Vagina (tissue), 2 donors: ENCODE data around the gene SLC44A1. TPM values are rescaled to one million over a fixed set of nuclear protein-coding genes. Genes with fewer than 3 reads are reported as not detected.

Source experiments
- DNase-seq, 2 donors: peaks; one replicate each; pipeline ENCODE4 v3.0.0-alpha.2; 2017; ENCODE audit errors: extremely low spot score in 2 of 2
- H3K27ac ChIP-seq: fragments of 200-600 bp; sonication (generic); one replicate; pipeline ENCODE4 v1.5.1; 2019
- H3K27me3 ChIP-seq: fragments of 200-600 bp; sonication (generic); one replicate; pipeline ENCODE4 v1.5.1; 2019
- H3K36me3 ChIP-seq, 2 donors: fragments of 200-600 bp; sonication (generic); one replicate each; pipeline ENCODE4 v1.5.1; 2017 to 2019
- H3K4me1 ChIP-seq: fragments of 200-600 bp; sonication (generic); one replicate; pipeline ENCODE4 v1.5.1; 2019
- H3K4me3 ChIP-seq, 2 donors: fragments of 200-600 bp; sonication (generic); 1 replicate in 1 of 2; 2 replicates in 1 of 2; pipeline ENCODE4 v1.5.1; 2016 to 2019
- H3K9me3 ChIP-seq: fragments of 200-600 bp; sonication (generic); one replicate; pipeline ENCODE4 v1.5.1; 2019
- CTCF ChIP-seq, 3 experiments: fragments of 450-650 bp in 2 of 3; fragments of 200-600 bp in 1 of 3; sonication (generic) in 1 of 3; IDR thresholded peaks; one replicate each; pipeline ENCODE4 v1.5.1; 2017 to 2019; ENCODE audit warnings: antibody characterized with exemption in 3 of 3, mild to moderate bottlenecking in 2 of 3, moderate library complexity in 2 of 3
- POLR2A ChIP-seq, 2 donors: fragments of 450-650 bp; IDR thresholded peaks; one replicate each; pipeline ENCODE4 v1.6.1; 2017; ENCODE audit warnings: antibody characterized with exemption in 2 of 2, mild to moderate bottlenecking in 2 of 2, moderate library complexity in 2 of 2
- POLR2AphosphoS5 ChIP-seq, 2 donors: sonication (generic); formaldehyde crosslinking; IDR thresholded peaks; one replicate each; pipeline ENCODE4 v1.9.0; 2017; ENCODE audit warnings: antibody characterized with exemption in 2 of 2, mild to moderate bottlenecking in 2 of 2, low read depth in 1 of 2; ENCODE audit not compliant: insufficient read depth in 1 of 2
- intact Hi-C: fragments of 100-400 bp; cut with DNase I; formaldehyde crosslinking; loops from one replicate; pipeline ENCODE4 v1.15.1; 2023
- total RNA-seq: library from RNA; depleted of rRNA; stranded (reverse); fragments of >200 nt; gene quantifications from one replicate; pipeline ENCODE4 v1.2.3, GENCODE V29; 2016

SLC44A1 gene
- total RNA-seq, 1 donor from 2014 or later = 67.3 TPM

GRCh38 chr9:105241356-105242043, 3.0 kb upstream of the SLC44A1 start:
- Histone ChIP-seq H3K27ac (peak overlapping the region; percentile 60), H3K9me3 (no peaks in the 10 kb centered on the region), H3K4me1 (peaks cover 21% of the 10 kb centered on the region), H3K36me3 (no peaks in the 10 kb centered on the region), H3K27me3 (no peaks in the 10 kb centered on the region), H3K4me3 (no peak overlapping the region)
- DNase-seq = no peak
- no peak for TF ChIP-seq CTCF (IDR thresholded peaks at IDR 0.05)
- no peak for TF ChIP-seq POLR2AphosphoS5 (IDR thresholded peaks at IDR 0.05; ENCODE audit: insufficient read depth in 1 of 2, low read depth in 1 of 2)
- TF ChIP-seq POLR2A (IDR thresholded peaks at IDR 0.05) = no peak
- intact Hi-C loops = no loop called here

GRCh38 chr9:105242062-105242461, 2.4 kb upstream of the SLC44A1 start:
- peak overlapping the region; percentile 60 for H3K27ac ChIP-seq
- H3K4me3 ChIP-seq = peak overlapping the region in 1 of 2 donors; percentile 19
- H3K36me3 ChIP-seq = no peaks in the 10 kb centered on the region
- TF ChIP-seq POLR2AphosphoS5 (IDR thresholded peaks at IDR 0.05; ENCODE audit: insufficient read depth in 1 of 2, low read depth in 1 of 2) (no peak), POLR2A (IDR thresholded peaks at IDR 0.05) (no peak), CTCF (IDR thresholded peaks at IDR 0.05) (no peak)
- peaks cover 27% of the 10 kb centered on the region for H3K4me1 ChIP-seq
- no peaks in the 10 kb centered on the region for H3K27me3 ChIP-seq
- H3K9me3 ChIP-seq = no peaks in the 10 kb centered on the region
- no peak for DNase-seq
- intact Hi-C loops = no loop called here

- no peaks in the 10 kb centered on the region for H3K36me3 ChIP-seq
- intact Hi-C loops = no loop called here
- H3K4me1 ChIP-seq = peaks cover 32% of the 10 kb centered on the region
- H3K4me3 ChIP-seq = peak overlapping the region in 1 of 2 donors; percentile 19
- H3K9me3 ChIP-seq = no peaks in the 10 kb centered on the region
- no peaks in the 10 kb centered on the region for H3K27me3 ChIP-seq
- DNase-seq = no peak
- TF ChIP-seq POLR2A (IDR thresholded peaks at IDR 0.05) = no peak
- peak in 1 of 2 donors; percentile 55 for TF ChIP-seq POLR2AphosphoS5 (IDR thresholded peaks at IDR 0.05; ENCODE audit: insufficient read depth in 1 of 2, low read depth in 1 of 2)
- no peak for TF ChIP-seq CTCF (IDR thresholded peaks at IDR 0.05)
- H3K27ac ChIP-seq = peak overlapping the region; percentile 60
Observed at GRCh38 chr9:105242557-105242956, 1.9 kb upstream of the SLC44A1 start.

- TF ChIP-seq POLR2A (IDR thresholded peaks at IDR 0.05) = no peak
- no peak for TF ChIP-seq POLR2AphosphoS5 (IDR thresholded peaks at IDR 0.05; ENCODE audit: insufficient read depth in 1 of 2, low read depth in 1 of 2)
- TF ChIP-seq CTCF (IDR thresholded peaks at IDR 0.05) = no peak
- no peaks in the 10 kb centered on the region for H3K9me3 ChIP-seq
- no peaks in the 10 kb centered on the region for H3K27me3 ChIP-seq
- peak overlapping the region in 1 of 2 donors; percentile 19 for H3K4me3 ChIP-seq
- no peaks in the 10 kb centered on the region for H3K36me3 ChIP-seq
- peaks cover 38% of the 10 kb centered on the region for H3K4me1 ChIP-seq
- no peak for DNase-seq
- intact Hi-C loops = no loop called here
- H3K27ac ChIP-seq = peak overlapping the region; percentile 60
Observed at GRCh38 chr9:105243015-105243686, 1.3 kb upstream of the SLC44A1 start.

- no peak for DNase-seq
- intact Hi-C loops = no loop called here
- peaks cover 43% of the 10 kb centered on the region for H3K4me1 ChIP-seq
Observed at GRCh38 chr9:105244734-105245028, 230 bp downstream of the SLC44A1 start.

More at GRCh38 chr9:105244734-105245028, 230 bp downstream of the SLC44A1 start:
- Histone ChIP-seq H3K4me3 (peak overlapping the region; percentile 91 to 97), H3K36me3 (no peaks in the 10 kb centered on the region), H3K27ac (peak overlapping the region; percentile 85), H3K9me3 (no peaks in the 10 kb centered on the region), H3K27me3 (no peaks in the 10 kb centered on the region)
- TF ChIP-seq POLR2AphosphoS5 (IDR thresholded peaks at IDR 0.05; ENCODE audit: insufficient read depth in 1 of 2, low read depth in 1 of 2) = no peak
- no peak for TF ChIP-seq POLR2A (IDR thresholded peaks at IDR 0.05)
